Measurements from ENCODE around the gene MARVELD1. TPM values are rescaled to one million over a fixed set of nuclear protein-coding genes. Genes with fewer than 3 reads are reported as not detected.
A peak's percentile ranks its signal among the peaks of the same experiment; 100 is the strongest.

The MARVELD1 gene
- total RNA-seq, 4 donors from 2014 or later, result 33.8 to 126 (median 58.7) TPM

- no peak overlapping the region for H3K4me3 ChIP-seq
- H3K27me3 ChIP-seq, result no peaks in the 10 kb centered on the region
- H3K9me3 ChIP-seq, result no peaks in the 10 kb centered on the region
- H3K36me3 ChIP-seq, result peaks cover 0 to 21% of the 10 kb centered on the region in 2 donors
- ATAC-seq, result no peak
- H3K27ac ChIP-seq, result peak overlapping the region; percentile 58 to 99 (median 98)
- TF ChIP-seq EP300 (IDR thresholded peaks at IDR 0.05) (no peak), CTCF (IDR thresholded peaks at IDR 0.05) (no peak), POLR2A (IDR thresholded peaks at IDR 0.05) (no peak), POLR2AphosphoS5 (IDR thresholded peaks at IDR 0.05) (no peak)
- H3K4me1 ChIP-seq, result peaks cover 5 to 68% (median 49%) of the 10 kb centered on the region in 3 donors
- WGBS, 2 donors (ENCODE audit: low coverage in 1 of 2), result 72 to 75% methylated on average over 2 to 4 of the region's 7 CpGs
These were observed 4.1 kb downstream of the MARVELD1 start for GRCh38 chr10:97717627-97718026.

- Histone ChIP-seq H3K9me3 (no peaks in the 10 kb centered on the region), H3K27me3 (no peaks in the 10 kb centered on the region), H3K4me3 (no peak overlapping the region), H3K36me3 (peaks cover 0 to 21% of the 10 kb centered on the region in 2 donors), H3K27ac (peak overlapping the region; percentile 58 to 99 (median 98)), H3K4me1 (peaks cover 5 to 62% (median 43%) of the 10 kb centered on the region in 3 donors)
- no peak for ATAC-seq
- TF ChIP-seq POLR2AphosphoS5 (IDR thresholded peaks at IDR 0.05), result peak; percentile 42
- no peak for TF ChIP-seq CTCF (IDR thresholded peaks at IDR 0.05)
- 39 to 43% methylated on average over 4 to 5 of the region's 6 CpGs for WGBS, 2 donors (ENCODE audit: low coverage in 1 of 2)
These were observed 4.6 kb downstream of the MARVELD1 start for GRCh38 chr10:97718178-97718577.

GRCh38 chr10:97718659-97719142, 5.2 kb downstream of the MARVELD1 start:
- Histone ChIP-seq H3K27ac (peak overlapping the region; percentile 58 to 99 (median 98)), H3K4me3 (no peak overlapping the region), H3K4me1 (peaks cover 5 to 60% (median 43%) of the 10 kb centered on the region in 3 donors), H3K36me3 (peaks cover 0 to 21% of the 10 kb centered on the region in 2 donors), H3K9me3 (no peaks in the 10 kb centered on the region), H3K27me3 (no peaks in the 10 kb centered on the region)
- 19 to 26% methylated on average over 4 to 6 of the region's 8 CpGs for WGBS, 2 donors (ENCODE audit: low coverage in 1 of 2)
- ATAC-seq, result peak; percentile 72
- TF ChIP-seq EP300 (IDR thresholded peaks at IDR 0.05) (no peak), POLR2A (IDR thresholded peaks at IDR 0.05) (no peak), CTCF (IDR thresholded peaks at IDR 0.05) (no peak), POLR2AphosphoS5 (IDR thresholded peaks at IDR 0.05) (peak; percentile 84)

- Histone ChIP-seq H3K27me3 (no peaks in the 10 kb centered on the region), H3K4me1 (peaks cover 5 to 66% (median 43%) of the 10 kb centered on the region in 3 donors), H3K27ac (peak overlapping the region in 3 of 4 donors; percentile 97 to 99 (median 99)), H3K36me3 (peaks cover 0 to 21% of the 10 kb centered on the region in 2 donors), H3K4me3 (no peak overlapping the region), H3K9me3 (no peaks in the 10 kb centered on the region)
- ATAC-seq, result no peak
- TF ChIP-seq CTCF (IDR thresholded peaks at IDR 0.05), result no peak
- WGBS, 2 donors (ENCODE audit: low coverage in 1 of 2), result 100% methylated on average over 1 of the region's 2 CpGs
These were observed 6.1 kb downstream of the MARVELD1 start for GRCh38 chr10:97719602-97720001.
